Measurements from ENCODE around the gene GJA3. TPM values are rescaled to one million over a fixed set of nuclear protein-coding genes. Genes with fewer than 3 reads are reported as not detected.

The GJA3 gene
- total and polyA plus RNA-seq, 2 donors (not counting 3 experiments of a cell fraction or from before 2014, with no cell fraction given): not detected

DNA sequence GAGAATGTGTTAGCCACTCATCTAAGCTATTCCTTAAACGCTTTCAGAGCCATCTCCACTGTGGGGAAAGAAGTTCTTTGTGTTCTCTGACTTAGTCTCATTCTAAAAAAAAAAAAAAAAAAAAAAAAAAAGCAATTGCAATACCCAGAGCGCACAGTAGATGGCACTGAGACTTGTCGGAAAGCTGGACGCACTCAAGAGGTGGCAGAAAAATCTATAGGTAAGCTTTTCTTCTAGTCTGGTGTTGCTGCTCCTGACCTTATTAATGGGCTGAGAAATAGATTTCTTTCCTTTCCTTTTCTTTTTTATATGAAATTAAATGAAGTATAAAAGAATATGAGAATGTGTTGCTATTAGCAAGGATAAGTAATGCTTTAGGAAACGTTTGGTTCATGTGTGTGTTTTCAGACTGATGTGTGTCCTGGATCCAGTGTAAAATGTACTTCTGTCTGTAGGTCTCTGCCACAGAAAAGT, 36.5 kb upstream of the GJA3 start:
- intact Hi-C loops (cut with micrococcal nuclease): loop anchor here (1.0 to 5.0 kb wide), 2 partner anchors 292 to 730 kb away; no protein-coding TSS in a partner anchor
- TF ChIP-seq GATA2 (IDR thresholded peaks at IDR 0.05; ENCODE audit: insufficient read depth, insufficient read length, low read depth, low read length): no peak
- TF ChIP-seq, protein P1, sequence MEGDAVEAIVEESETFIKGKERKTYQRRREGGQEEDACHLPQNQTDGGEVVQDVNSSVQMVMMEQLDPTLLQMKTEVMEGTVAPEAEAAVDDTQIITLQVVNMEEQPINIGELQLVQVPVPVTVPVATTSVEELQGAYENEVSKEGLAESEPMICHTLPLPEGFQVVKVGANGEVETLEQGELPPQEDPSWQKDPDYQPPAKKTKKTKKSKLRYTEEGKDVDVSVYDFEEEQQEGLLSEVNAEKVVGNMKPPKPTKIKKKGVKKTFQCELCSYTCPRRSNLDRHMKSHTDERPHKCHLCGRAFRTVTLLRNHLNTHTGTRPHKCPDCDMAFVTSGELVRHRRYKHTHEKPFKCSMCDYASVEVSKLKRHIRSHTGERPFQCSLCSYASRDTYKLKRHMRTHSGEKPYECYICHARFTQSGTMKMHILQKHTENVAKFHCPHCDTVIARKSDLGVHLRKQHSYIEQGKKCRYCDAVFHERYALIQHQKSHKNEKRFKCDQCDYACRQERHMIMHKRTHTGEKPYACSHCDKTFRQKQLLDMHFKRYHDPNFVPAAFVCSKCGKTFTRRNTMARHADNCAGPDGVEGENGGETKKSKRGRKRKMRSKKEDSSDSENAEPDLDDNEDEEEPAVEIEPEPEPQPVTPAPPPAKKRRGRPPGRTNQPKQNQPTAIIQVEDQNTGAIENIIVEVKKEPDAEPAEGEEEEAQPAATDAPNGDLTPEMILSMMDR (IDR thresholded peaks at IDR 0.05; ENCODE audit: extremely low read depth in 1 of 2, insufficient read depth in 1 of 2, low read depth in 1 of 2, low read length in 2 of 2): peak; percentile 64 to 75
- peaks cover 45 to 68% of the 10 kb centered on the region in 2 experiments for H3K27me3 ChIP-seq (ENCODE audit: control insufficient read depth in 2 of 2, insufficient read depth in 2 of 2, low read length in 2 of 2)
- H3K9me3 ChIP-seq (replicated peaks; ENCODE audit: control insufficient read depth, insufficient read depth, low read length): no peaks in the 10 kb centered on the region
- H3K9ac ChIP-seq (replicated peaks; ENCODE audit: extremely low read depth, insufficient read depth, low read length): no peak overlapping the region
- no peak overlapping the region for H3K4me3 ChIP-seq (replicated peaks in 1 of 3; ENCODE audit: insufficient read depth in 1 of 3, low read depth in 1 of 3, low read length in 3 of 3)
- H2AFZ ChIP-seq (ENCODE audit: low read depth, low read length): no peak overlapping the region
- no peak overlapping the region for H3K27ac ChIP-seq (ENCODE audit: insufficient read depth, low read depth, low read length)
- DNase-seq (ENCODE audit: low read depth, low spot score) (peak; percentile 54), FAIRE-seq (peak; percentile 77)
- H4K20me1 ChIP-seq (replicated peaks; ENCODE audit: control insufficient read depth, extremely low read depth, insufficient read depth, low read length): no peaks in the 10 kb centered on the region
- no peaks in the 10 kb centered on the region for H3K79me2 ChIP-seq (ENCODE audit: control insufficient read depth, insufficient read depth, low read length)
- no TSS peak for BruUV-seq (replicated peaks)
- no peaks in the 10 kb centered on the region for H3K9me1 ChIP-seq (replicated peaks; ENCODE audit: control insufficient read depth, extremely low read depth, insufficient read depth, low read length)
- CTCF ChIA-PET: interaction anchor here (0.6 to 5.1 kb wide), 48 partner anchors 8 to 934 kb away, joined by 3 to 109 read pairs (median 4); partner anchors contain the start of gene IL17D
- dilution Hi-C loops (cut with MboI; ENCODE audit: extremely low pct_ligation_motif_present, low sequenced_read_pairs): no loop called here
- POLR2A ChIA-PET: interaction anchor here (0.7 kb wide), 2 partner anchors 100 to 1476 kb away, joined by 4 to 6 read pairs; no protein-coding TSS in a partner anchor
- no peaks in the 10 kb centered on the region for H3K4me1 ChIP-seq (ENCODE audit: control insufficient read depth, extremely low read depth, insufficient read depth, low read length)
- no peak overlapping the region for H3K4me2 ChIP-seq (ENCODE audit: insufficient read depth, low read length)
- H3K36me3 ChIP-seq (ENCODE audit: control insufficient read depth in 2 of 2, extremely low read depth in 1 of 2, insufficient read depth in 2 of 2, low read length in 2 of 2): no peaks in the 10 kb centered on the region

DNA sequence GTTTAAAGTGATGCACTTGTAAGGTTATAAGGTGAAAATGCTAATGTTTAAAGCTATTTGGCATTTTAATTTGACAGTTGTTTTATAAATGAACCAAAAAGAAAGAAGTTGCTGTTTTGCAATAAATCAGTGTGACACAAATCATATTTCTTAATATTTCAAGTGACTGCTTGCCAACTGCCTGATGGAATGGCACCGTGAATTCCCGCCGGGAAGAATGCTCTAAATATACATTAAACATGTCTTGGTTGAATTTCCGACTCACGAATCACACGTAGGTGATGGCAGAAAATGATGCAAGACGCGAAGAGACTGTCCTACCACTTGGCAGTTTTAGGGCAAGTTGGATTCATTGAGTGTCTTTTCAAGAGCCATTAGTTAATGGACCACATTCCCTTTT, 34.9 kb upstream of the GJA3 start:
- no peak for FAIRE-seq
- TF ChIP-seq EZH2 (IDR thresholded peaks at IDR 0.05; ENCODE audit: borderline replicate concordance, low read depth, low read length, severe bottlenecking): no peak
- no peak for TF ChIP-seq POLR2AphosphoS5 (IDR thresholded peaks at IDR 0.05; ENCODE audit: insufficient read depth, low read depth, low read length)
- TF ChIP-seq FOS (IDR thresholded peaks at IDR 0.05; ENCODE audit: borderline replicate concordance, insufficient read depth, low read length): no peak
- TF ChIP-seq JUN (IDR thresholded peaks at IDR 0.05; ENCODE audit: borderline replicate concordance, insufficient read depth, insufficient read length, low read depth): no peak
- no peak for TF ChIP-seq POLR2A (IDR thresholded peaks at IDR 0.05; ENCODE audit: low read depth, low read length)
- no peak for TF ChIP-seq MYC (IDR thresholded peaks at IDR 0.05; ENCODE audit: low read depth, low read length)
- TF ChIP-seq, protein P1 (IDR thresholded peaks at IDR 0.05; ENCODE audit: extremely low read depth in 1 of 2, insufficient read depth in 1 of 2, low read depth in 1 of 2, low read length in 2 of 2): no peak
- TF ChIP-seq GATA2 (IDR thresholded peaks at IDR 0.05; ENCODE audit: insufficient read depth, insufficient read length, low read depth, low read length): no peak
- TF ChIP-seq, protein P2, sequence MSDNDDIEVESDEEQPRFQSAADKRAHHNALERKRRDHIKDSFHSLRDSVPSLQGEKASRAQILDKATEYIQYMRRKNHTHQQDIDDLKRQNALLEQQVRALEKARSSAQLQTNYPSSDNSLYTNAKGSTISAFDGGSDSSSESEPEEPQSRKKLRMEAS (IDR thresholded peaks at IDR 0.05; ENCODE audit: insufficient read depth, insufficient read length): no peak
- dilution Hi-C loops (cut with MboI; ENCODE audit: extremely low pct_ligation_motif_present, low sequenced_read_pairs) (no loop called here), intact Hi-C loops (cut with micrococcal nuclease) (loop anchor here (5.0 kb wide), 1 partner anchor 732 kb away; no protein-coding TSS in a partner anchor)
- H3K9me1 ChIP-seq (replicated peaks; ENCODE audit: control insufficient read depth, extremely low read depth, insufficient read depth, low read length): no peaks in the 10 kb centered on the region
- peaks cover 58 to 75% of the 10 kb centered on the region in 2 experiments for H3K27me3 ChIP-seq (ENCODE audit: control insufficient read depth in 2 of 2, insufficient read depth in 2 of 2, low read length in 2 of 2)
- H3K4me3 ChIP-seq (replicated peaks in 1 of 3; ENCODE audit: insufficient read depth in 1 of 3, low read depth in 1 of 3, low read length in 3 of 3): no peak overlapping the region
- ChIA-PET CTCF (interaction anchor here (0.9 to 5.1 kb wide), 3 partner anchors 13 to 730 kb away, joined by 3 to 109 read pairs (median 3); no protein-coding TSS in a partner anchor), POLR2A (no interaction called here)
- no peaks in the 10 kb centered on the region for H3K36me3 ChIP-seq (ENCODE audit: control insufficient read depth in 2 of 2, extremely low read depth in 1 of 2, insufficient read depth in 2 of 2, low read length in 2 of 2)
- DNase-seq (ENCODE audit: low read depth, low spot score): no peak
- no peak overlapping the region for H3K4me2 ChIP-seq (ENCODE audit: insufficient read depth, low read length)
- no peaks in the 10 kb centered on the region for H3K79me2 ChIP-seq (ENCODE audit: control insufficient read depth, insufficient read depth, low read length)
- BruUV-seq (replicated peaks): no TSS peak
- no peak overlapping the region for H2AFZ ChIP-seq (ENCODE audit: low read depth, low read length)
- H3K9ac ChIP-seq (replicated peaks; ENCODE audit: extremely low read depth, insufficient read depth, low read length): no peak overlapping the region
- H3K4me1 ChIP-seq (ENCODE audit: control insufficient read depth, extremely low read depth, insufficient read depth, low read length): no peaks in the 10 kb centered on the region
- H4K20me1 ChIP-seq (replicated peaks; ENCODE audit: control insufficient read depth, extremely low read depth, insufficient read depth, low read length): no peaks in the 10 kb centered on the region
- no peak overlapping the region for H3K27ac ChIP-seq (ENCODE audit: insufficient read depth, low read depth, low read length)
- H3K9me3 ChIP-seq (replicated peaks; ENCODE audit: control insufficient read depth, insufficient read depth, low read length): no peaks in the 10 kb centered on the region

Data from endothelial cell of umbilical vein (primary cell).